SU-DHL-6 (cell line): Measurements from ENCODE around the gene C1orf198.

Experiments
- H2AFZ ChIP-seq: fragments of 200-600 bp; sonication (generic); 2 replicates; pipeline ENCODE4 v1.6.1; 2014; ENCODE audit warnings: low read depth, mild to moderate bottlenecking, moderate library complexity, mixed read lengths, antibody characterized with exemption, low read length; ENCODE audit not compliant: severe bottlenecking
- H3F3A ChIP-seq: fragments of 200-600 bp; shearing (Covaris generic); 2 replicates; pipeline ENCODE4 v1.6.0; 2016; ENCODE audit warnings: antibody characterized with exemption, mild to moderate bottlenecking; ENCODE audit not compliant: insufficient read depth
- H3K27ac ChIP-seq: fragments of 200-600 bp; sonication (generic); 2 replicates; pipeline ENCODE4 v1.5.1; 2016; ENCODE audit warnings: low read depth, mild to moderate bottlenecking, low read length, moderate library complexity, mixed read lengths
- H3K27me3 ChIP-seq: fragments of 200-600 bp; sonication (generic), shearing (Covaris generic); 2 replicates; pipeline ENCODE4 v1.6.0; 2014; ENCODE audit warnings: mild to moderate bottlenecking, low read length
- H3K36me3 ChIP-seq: fragments of 200-600 bp; sonication (generic); 2 replicates; pipeline ENCODE4 v1.6.1; 2014; ENCODE audit warnings: mild to moderate bottlenecking, low read length, mixed read lengths
- H3K4me2 ChIP-seq: fragments of 300-600, 200-600 bp; shearing (Covaris generic), sonication (generic); 2 replicates; pipeline ENCODE4 v1.6.0; 2014; ENCODE audit warnings: low read length, low read depth, mild to moderate bottlenecking; ENCODE audit not compliant: poor library complexity, severe bottlenecking
- H3K4me3 ChIP-seq: fragments of 200-600 bp; sonication (generic); 2 replicates; pipeline ENCODE4 v1.5.1; 2014; ENCODE audit warnings: antibody characterized with exemption, low read length, mild to moderate bottlenecking, mixed read lengths; ENCODE audit not compliant: insufficient read depth, poor library complexity, severe bottlenecking
- H3K79me2 ChIP-seq: fragments of 200-600 bp; sonication (generic); 2 replicates; pipeline ENCODE4 v1.6.1; 2014; ENCODE audit warnings: mild to moderate bottlenecking, low read length, moderate library complexity; ENCODE audit not compliant: insufficient read depth
- H3K9ac ChIP-seq: fragments of 200-600 bp; sonication (generic); 2 replicates; pipeline ENCODE4 v1.7.0; 2014; ENCODE audit warnings: mild to moderate bottlenecking, low read length
- H3K9me2 ChIP-seq: fragments of 200-600 bp; sonication (generic); replicated peaks from 2 replicates; pipeline ENCODE4 v1.6.1; 2014; ENCODE audit warnings: low read length; ENCODE audit not compliant: insufficient read depth
- H3K9me3 ChIP-seq: fragments of 200-600 bp; sonication (generic); 2 replicates; pipeline ENCODE4 v1.6.1; 2014; ENCODE audit warnings: low read length, mixed read lengths; ENCODE audit not compliant: insufficient read depth
- H4K20me1 ChIP-seq: fragments of 200-600 bp; sonication (generic); 2 replicates; pipeline ENCODE4 v1.6.1; 2014; ENCODE audit warnings: low read depth, mild to moderate bottlenecking, antibody characterized with exemption, low read length, moderate library complexity, mixed read lengths
- EZH2phosphoT487 ChIP-seq: fragments of 200-600 bp; sonication (generic), shearing (Covaris generic); conservative IDR thresholded peaks from 2 replicates; pipeline ENCODE4 v1.6.1; 2018; ENCODE audit warnings: mild to moderate bottlenecking, antibody characterized with exemption, low read length, moderate library complexity, mixed read lengths
- TF ChIP-seq, protein P1 (sequence below): fragments of 200-600 bp; sonication (generic); IDR thresholded peaks from one replicate; pipeline ENCODE4 v1.5.1; 2017; ENCODE audit warnings: antibody characterized with exemption, mild to moderate bottlenecking, low read length, moderate library complexity; ENCODE audit not compliant: insufficient read depth, poor library complexity, severe bottlenecking

Gene C1orf198

DNA sequence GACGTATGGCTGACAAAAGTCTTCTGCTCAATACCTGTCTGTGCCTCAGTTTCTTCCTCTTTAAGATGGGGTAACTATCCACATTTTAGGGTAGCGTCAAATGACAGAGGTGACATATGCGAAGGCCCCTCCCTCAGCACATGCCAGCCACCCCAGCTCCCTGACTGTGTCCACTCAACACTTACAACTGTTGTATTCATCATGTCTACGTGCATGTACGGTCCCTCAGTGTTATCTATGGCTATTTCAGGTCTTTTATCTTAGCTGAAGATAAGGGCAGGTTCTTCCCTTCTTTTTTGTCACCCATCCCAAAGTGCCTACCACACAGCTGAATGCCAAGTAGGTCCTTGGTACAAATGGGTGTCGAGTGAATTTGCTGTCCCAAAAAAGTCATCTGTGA lies 8.3 kb upstream of the C1orf198 start:
- H3K4me3 ChIP-seq, result no peak overlapping the region
- H3K27me3 ChIP-seq, result no peaks in the 10 kb centered on the region
- no peaks in the 10 kb centered on the region for H3K9me3 ChIP-seq
- no peak overlapping the region for H3K4me2 ChIP-seq
- H3K9me2 ChIP-seq, result no peaks in the 10 kb centered on the region
- no peaks in the 10 kb centered on the region for H4K20me1 ChIP-seq
- no peak overlapping the region for H3K27ac ChIP-seq
- no peak overlapping the region for H3K9ac ChIP-seq
- H2AFZ ChIP-seq, result no peak overlapping the region
- no peak for TF ChIP-seq EZH2phosphoT487
- TF ChIP-seq, protein P1, sequence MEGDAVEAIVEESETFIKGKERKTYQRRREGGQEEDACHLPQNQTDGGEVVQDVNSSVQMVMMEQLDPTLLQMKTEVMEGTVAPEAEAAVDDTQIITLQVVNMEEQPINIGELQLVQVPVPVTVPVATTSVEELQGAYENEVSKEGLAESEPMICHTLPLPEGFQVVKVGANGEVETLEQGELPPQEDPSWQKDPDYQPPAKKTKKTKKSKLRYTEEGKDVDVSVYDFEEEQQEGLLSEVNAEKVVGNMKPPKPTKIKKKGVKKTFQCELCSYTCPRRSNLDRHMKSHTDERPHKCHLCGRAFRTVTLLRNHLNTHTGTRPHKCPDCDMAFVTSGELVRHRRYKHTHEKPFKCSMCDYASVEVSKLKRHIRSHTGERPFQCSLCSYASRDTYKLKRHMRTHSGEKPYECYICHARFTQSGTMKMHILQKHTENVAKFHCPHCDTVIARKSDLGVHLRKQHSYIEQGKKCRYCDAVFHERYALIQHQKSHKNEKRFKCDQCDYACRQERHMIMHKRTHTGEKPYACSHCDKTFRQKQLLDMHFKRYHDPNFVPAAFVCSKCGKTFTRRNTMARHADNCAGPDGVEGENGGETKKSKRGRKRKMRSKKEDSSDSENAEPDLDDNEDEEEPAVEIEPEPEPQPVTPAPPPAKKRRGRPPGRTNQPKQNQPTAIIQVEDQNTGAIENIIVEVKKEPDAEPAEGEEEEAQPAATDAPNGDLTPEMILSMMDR, result no peak
- H3F3A ChIP-seq, result no peaks in the 10 kb centered on the region
- H3K36me3 ChIP-seq, result no peaks in the 10 kb centered on the region
- no peaks in the 10 kb centered on the region for H3K79me2 ChIP-seq

DNA sequence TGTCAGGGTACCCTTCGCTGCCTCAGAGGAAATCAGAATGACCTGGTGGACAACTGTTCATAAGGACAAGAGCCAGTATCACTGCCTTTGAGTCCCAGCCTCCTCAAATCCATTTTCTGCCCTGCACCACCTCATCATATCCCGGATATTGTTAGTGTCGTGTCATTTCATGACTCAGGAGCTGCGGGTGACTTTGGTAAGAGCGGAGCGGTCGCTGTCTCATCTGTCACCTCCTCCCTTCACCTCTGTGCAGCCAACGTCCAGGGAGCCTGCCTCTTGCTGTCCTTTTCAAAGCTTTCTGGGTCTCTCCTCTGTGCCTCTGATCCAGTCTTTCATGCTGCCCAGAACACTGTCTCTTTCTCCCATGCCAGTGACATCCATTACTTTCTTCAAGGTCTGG lies 7.0 kb upstream of the C1orf198 start:
- Histone ChIP-seq H3K27me3 (no peaks in the 10 kb centered on the region), H3K36me3 (no peaks in the 10 kb centered on the region), H3K4me2 (no peak overlapping the region), H3K27ac (no peak overlapping the region), H2AFZ (no peak overlapping the region), H3K9me3 (no peaks in the 10 kb centered on the region), H3F3A (no peaks in the 10 kb centered on the region), H3K4me3 (no peak overlapping the region), H4K20me1 (no peaks in the 10 kb centered on the region), H3K9me2 (no peaks in the 10 kb centered on the region), H3K79me2 (no peaks in the 10 kb centered on the region), H3K9ac (no peak overlapping the region)
- TF ChIP-seq, protein P1, result no peak
- TF ChIP-seq EZH2phosphoT487, result no peak

DNA sequence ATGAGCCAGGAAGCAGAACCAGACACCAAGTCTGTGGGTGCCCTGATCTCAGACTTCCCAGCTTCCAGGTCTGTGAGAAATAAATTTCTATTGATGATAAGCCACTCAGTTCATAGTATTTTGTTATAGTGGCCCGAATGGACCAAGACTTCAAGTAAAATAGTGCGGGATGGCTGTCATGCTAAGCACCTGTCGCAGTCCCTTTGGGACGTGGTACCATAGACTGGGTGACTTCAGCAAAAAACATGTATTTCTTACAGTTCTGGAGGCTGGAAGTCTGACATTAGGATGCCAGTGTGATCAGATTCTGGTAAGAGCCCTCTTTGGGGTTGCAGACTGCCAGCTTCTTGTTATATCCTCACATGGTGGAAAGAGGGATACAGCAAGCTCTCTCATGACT lies 2.6 kb upstream of the C1orf198 start:
- no peak overlapping the region for H3K27ac ChIP-seq
- TF ChIP-seq, protein P1, result no peak
- TF ChIP-seq EZH2phosphoT487, result no peak
- no peak overlapping the region for H3K4me2 ChIP-seq
- H3K27me3 ChIP-seq, result no peaks in the 10 kb centered on the region
- no peaks in the 10 kb centered on the region for H3K79me2 ChIP-seq
- no peaks in the 10 kb centered on the region for H3F3A ChIP-seq
- H3K9me3 ChIP-seq, result no peaks in the 10 kb centered on the region
- H3K36me3 ChIP-seq, result no peaks in the 10 kb centered on the region
- H4K20me1 ChIP-seq, result no peaks in the 10 kb centered on the region
- H2AFZ ChIP-seq, result no peak overlapping the region
- H3K4me3 ChIP-seq, result no peak overlapping the region
- H3K9ac ChIP-seq, result no peak overlapping the region
- no peaks in the 10 kb centered on the region for H3K9me2 ChIP-seq

DNA sequence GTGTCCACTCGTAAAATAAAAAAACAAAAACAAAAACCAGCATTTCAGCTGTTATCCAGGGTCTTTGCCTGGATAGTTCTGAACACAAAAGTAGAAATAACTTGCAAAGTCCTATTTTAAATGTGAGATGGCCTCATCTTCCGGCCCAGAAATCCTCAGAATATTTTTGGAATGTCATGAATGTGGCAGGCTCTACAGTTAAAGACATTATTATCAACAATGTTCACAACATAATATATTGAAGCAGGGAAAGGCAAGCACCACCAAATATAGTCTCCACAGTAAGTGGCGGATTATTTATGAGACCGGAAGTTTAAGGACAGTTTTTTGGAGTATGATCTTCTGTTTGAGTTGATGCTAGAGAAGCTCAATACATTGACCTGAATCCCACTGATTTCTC lies 1.2 kb upstream of the C1orf198 start:
- H3F3A ChIP-seq, result no peaks in the 10 kb centered on the region
- H2AFZ ChIP-seq, result no peak overlapping the region
- H3K79me2 ChIP-seq, result no peaks in the 10 kb centered on the region
- H3K4me2 ChIP-seq, result no peak overlapping the region
- no peak overlapping the region for H3K27ac ChIP-seq
- no peak for TF ChIP-seq EZH2phosphoT487
- TF ChIP-seq, protein P1, result no peak
- no peaks in the 10 kb centered on the region for H3K9me3 ChIP-seq
- no peaks in the 10 kb centered on the region for H4K20me1 ChIP-seq
- H3K36me3 ChIP-seq, result no peaks in the 10 kb centered on the region
- H3K9ac ChIP-seq, result no peak overlapping the region
- H3K4me3 ChIP-seq, result no peak overlapping the region
- H3K27me3 ChIP-seq, result no peaks in the 10 kb centered on the region
- H3K9me2 ChIP-seq, result no peaks in the 10 kb centered on the region
